NT2/D1 (cell line): ENCODE measurements around the gene MYO5A.

Experiments used
- YY1 ChIP-seq: IDR thresholded peaks from 2 replicates; pipeline ENCODE4 v1.6.1; 2011; ENCODE audit not compliant: insufficient read length, insufficient read depth
- ZNF274 ChIP-seq: IDR thresholded peaks from 2 replicates; pipeline ENCODE4 v1.6.1; 2011; ENCODE audit warnings: mild to moderate bottlenecking, low read depth, low read length

- no peak for TF ChIP-seq YY1
- no peak for TF ChIP-seq ZNF274
These were observed 166.6 kb downstream of the MYO5A start for GRCh38 chr15:52361975-52362494.
